Immature natural killer cell (primary cell): ENCODE results near the gene HOXA7. TPM values are rescaled to one million over a fixed set of nuclear protein-coding genes. Genes with fewer than 3 reads are reported as not detected.

Experiments used
- DNase-seq, 3 donors: peaks; one replicate each; pipeline ENCODE4 v3.0.0; 2022; ENCODE audit warnings: mixed read lengths in 1 of 3
- H3K27ac Mint-ChIP-seq, 6 donors: one replicate each; pipeline ENCODE4 v1.8.0; 2020; ENCODE audit warnings: mixed read lengths in 6 of 6, mild to moderate bottlenecking in 5 of 6, inconsistent platforms in 4 of 6, moderate library complexity in 3 of 6
- H3K27me3 Mint-ChIP-seq, 3 donors: one replicate each; pipeline ENCODE4 v1.8.0; 2020 to 2021; ENCODE audit warnings: low read depth in 3 of 3, mild to moderate bottlenecking in 3 of 3, mixed read lengths in 3 of 3, moderate library complexity in 3 of 3, inconsistent platforms in 1 of 3
- H3K36me3 Mint-ChIP-seq, 3 donors: one replicate each; pipeline ENCODE4 v1.8.0; 2020; ENCODE audit warnings: mixed read lengths in 3 of 3, inconsistent platforms in 2 of 3, mild to moderate bottlenecking in 2 of 3
- H3K4me1 Mint-ChIP-seq, 2 donors: one replicate each; pipeline ENCODE4 v1.8.0; 2020; ENCODE audit warnings: inconsistent platforms in 2 of 2, mild to moderate bottlenecking in 2 of 2, mixed read lengths in 2 of 2, moderate library complexity in 1 of 2
- H3K4me3 Mint-ChIP-seq, 5 donors: one replicate each; pipeline ENCODE4 v1.8.0; 2020; ENCODE audit warnings: mild to moderate bottlenecking in 5 of 5, mixed read lengths in 5 of 5, inconsistent platforms in 3 of 5, moderate library complexity in 3 of 5
- H3K9me3 Mint-ChIP-seq, 6 donors: one replicate each; pipeline ENCODE4 v1.8.0; 2020; ENCODE audit warnings: mild to moderate bottlenecking in 6 of 6, mixed read lengths in 6 of 6, inconsistent platforms in 4 of 6, moderate library complexity in 3 of 6
- polyA plus RNA-seq, 3 donors: library from polyadenylated mRNA; unstranded; fragments of 300-500 nt; fragmentation: Illumina TruSeq; gene quantifications; one replicate each; pipeline ENCODE4 v1.2.3, GENCODE V29; 2021

HOXA7 gene
- polyA plus RNA-seq, 3 donors from 2014 or later = 1.0 to 4.2 TPM; not detected in 1

DNA sequence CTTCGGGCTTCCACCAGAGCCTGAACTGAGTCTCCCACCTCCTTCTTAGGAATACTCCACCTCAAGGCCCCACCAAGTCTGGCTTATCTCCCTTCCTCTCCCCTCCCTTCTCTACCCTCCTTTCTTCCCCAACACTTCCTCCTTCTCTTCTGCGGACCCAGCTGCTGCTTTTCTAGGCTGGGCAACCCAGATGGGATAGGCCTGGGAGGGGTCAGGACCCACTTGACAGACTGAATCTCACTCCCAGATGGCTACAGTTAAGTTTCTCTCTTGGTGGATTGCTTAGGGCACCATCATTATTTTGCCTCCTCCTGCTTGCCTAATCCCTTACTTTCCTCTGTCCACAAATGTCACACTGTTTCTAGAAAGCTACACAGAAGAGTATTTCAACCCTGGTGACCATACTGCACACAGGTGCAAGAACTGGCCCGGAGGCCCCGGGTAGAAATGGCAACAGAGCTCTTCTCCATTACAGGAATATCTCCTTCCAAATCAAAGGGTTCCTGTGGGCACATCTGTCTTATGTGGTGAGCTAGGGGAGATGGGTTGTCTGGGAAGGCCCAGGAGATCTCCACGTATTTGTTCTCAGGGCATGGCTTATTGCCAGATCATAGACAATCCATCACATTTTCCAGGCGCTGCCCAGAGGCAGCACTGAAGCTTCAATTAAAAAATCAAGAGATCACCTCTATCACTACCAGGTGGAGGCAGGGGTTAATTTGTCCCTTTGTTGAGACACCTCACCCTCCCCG lies 33.7 kb upstream of the HOXA7 start:
- no peak for DNase-seq
- peaks cover 52 to 62% of the 10 kb centered on the region in 2 donors for H3K4me1 Mint-ChIP-seq
- H3K27ac Mint-ChIP-seq = no peak overlapping the region
- no peaks in the 10 kb centered on the region for H3K36me3 Mint-ChIP-seq
- peaks cover 64 to 79% (median 78%) of the 10 kb centered on the region in 3 donors for H3K27me3 Mint-ChIP-seq
- peak overlapping the region in 1 of 5 donors; percentile 93 for H3K4me3 Mint-ChIP-seq
- no peaks in the 10 kb centered on the region for H3K9me3 Mint-ChIP-seq

DNA sequence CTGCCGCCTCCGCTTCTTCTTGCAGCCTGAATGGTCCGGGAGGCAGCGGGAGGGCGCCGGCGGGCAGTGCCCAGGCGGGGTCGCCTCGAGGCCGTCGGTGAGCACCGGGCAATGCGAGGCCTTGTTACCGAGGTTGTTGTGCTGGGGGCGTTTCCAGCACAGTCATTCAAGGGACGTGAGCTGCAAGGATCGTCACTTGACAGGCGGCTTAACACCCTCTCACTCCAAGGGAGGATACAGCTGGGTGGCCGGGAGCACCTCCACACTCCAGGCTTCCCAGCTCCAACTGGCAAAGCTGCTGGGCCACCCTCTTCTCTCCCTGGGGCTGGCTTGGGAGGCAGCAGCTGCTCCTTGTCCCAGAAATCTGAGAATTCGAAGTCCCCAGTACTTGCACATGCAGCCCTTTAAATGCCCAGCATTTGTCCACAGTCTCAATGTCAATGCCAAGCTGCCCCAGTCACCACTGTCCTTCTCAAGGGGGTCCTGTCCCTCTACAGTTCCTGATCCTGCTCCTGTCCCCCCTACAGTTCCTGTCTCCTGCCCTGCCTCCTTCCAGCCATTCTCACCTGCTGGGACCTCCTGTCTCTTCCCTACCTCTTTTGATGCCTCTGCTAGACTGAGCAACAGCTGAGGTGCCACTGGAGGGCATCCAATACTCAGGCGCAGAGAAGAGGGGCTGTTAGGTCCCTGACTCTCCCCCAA lies 33.0 kb upstream of the HOXA7 start:
- Mint-ChIP-seq H3K4me1 (peaks cover 58 to 69% of the 10 kb centered on the region in 2 donors), H3K4me3 (peak overlapping the region; percentile 44 to 93 (median 60)), H3K9me3 (no peaks in the 10 kb centered on the region), H3K27ac (no peak overlapping the region), H3K36me3 (no peaks in the 10 kb centered on the region), H3K27me3 (peaks cover 65 to 79% (median 78%) of the 10 kb centered on the region in 3 donors)
- no peak for DNase-seq

DNA sequence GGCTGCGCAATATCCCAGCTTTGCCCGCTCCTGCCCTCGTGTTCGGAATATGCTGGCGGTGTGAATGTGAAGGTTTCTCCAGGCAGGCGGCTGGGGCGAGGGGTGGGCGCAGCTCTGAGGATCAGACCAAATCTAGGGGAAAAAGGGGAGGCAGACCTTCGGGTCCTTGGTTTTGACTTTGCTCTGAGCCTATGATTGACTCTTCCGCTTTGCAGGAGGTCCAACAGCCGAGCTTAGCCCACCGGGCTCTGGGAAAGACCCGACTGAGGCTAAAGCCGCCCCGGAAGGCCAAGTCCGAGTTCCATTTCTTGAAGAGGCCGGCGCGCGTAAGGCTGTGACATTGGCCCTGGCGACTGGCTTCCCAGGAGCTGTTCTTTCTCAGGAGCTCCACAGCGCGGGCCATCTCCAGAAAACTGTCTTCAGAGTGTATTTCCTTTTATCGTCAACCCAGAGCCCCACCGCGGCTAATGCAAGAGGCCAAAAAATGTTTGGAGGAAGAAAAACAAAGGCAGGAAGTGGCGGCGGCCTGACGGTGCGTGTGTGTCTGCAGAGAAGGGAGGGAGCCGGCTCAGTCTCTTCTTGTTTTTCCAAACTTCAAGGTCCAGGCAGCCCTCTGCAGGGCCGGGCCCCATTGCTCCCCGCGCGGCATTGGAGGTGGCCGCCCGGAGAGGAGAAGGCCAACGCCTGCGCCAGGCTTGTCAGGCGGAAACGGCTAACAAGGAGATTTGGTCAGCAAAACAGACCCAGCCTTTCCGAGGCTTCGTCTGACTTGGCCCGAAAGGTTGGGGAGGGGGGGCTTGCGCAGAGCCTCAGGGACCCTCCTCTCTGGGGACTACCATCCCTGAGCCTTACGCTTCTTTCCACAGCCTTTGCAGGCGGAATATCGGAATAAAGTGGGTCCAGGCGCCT lies 32.2 kb upstream of the HOXA7 start:
- H3K4me3 Mint-ChIP-seq = peak overlapping the region; percentile 72 to 93 (median 85)
- DNase-seq = no peak
- peaks cover 64 to 72% of the 10 kb centered on the region in 2 donors for H3K4me1 Mint-ChIP-seq
- H3K27ac Mint-ChIP-seq = peak overlapping the region in 1 of 6 donors; percentile 57
- H3K36me3 Mint-ChIP-seq = no peaks in the 10 kb centered on the region
- H3K27me3 Mint-ChIP-seq = peaks cover 67 to 79% (median 79%) of the 10 kb centered on the region in 3 donors
- no peaks in the 10 kb centered on the region for H3K9me3 Mint-ChIP-seq

DNA sequence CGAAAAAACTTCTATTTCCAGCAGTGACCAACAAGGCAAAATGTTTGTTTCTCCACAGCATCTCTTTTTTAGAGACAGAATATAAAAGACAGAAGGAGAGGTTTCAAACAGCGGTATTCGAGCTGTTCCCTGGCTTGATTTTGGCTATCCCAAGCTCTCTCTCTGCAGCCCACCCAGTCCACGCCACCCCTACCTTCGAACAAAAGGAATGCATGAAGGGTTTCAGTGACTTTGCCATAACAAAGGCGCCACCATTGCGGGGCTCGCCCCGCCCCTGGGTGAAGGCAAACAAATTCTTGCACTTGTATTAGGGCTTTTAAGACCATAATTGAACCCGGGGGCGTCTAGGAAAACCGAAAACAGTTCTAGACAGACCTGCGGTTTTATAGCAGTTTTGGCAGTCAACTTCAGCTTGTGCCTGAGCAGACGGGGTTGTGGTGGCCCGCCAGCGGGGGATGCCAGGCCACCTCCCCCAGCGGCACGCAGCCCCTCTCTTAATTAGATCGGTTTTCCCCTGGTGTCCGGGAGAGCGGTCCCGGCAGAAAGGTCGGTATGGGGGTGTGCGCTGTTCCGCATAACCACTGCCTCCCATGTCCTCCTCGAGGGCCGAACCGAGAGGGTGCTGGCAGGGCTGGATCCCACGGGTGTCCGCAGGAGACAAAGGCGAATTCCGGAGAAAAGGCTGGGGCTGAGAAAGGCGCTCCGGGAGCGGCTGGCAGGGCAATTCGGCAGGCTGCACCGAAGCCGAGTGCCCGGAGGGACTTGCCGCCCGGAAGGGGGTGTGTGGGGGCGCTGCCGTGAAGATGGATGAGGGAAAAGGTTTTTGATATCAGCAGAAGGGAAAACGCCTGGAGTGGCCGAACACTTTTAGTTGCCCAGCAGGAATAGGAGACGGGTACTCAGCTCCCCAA lies 31.3 kb upstream of the HOXA7 start:
- Mint-ChIP-seq H3K9me3 (no peaks in the 10 kb centered on the region), H3K4me1 (peaks cover 59 to 65% of the 10 kb centered on the region in 2 donors), H3K27me3 (peaks cover 67 to 85% (median 78%) of the 10 kb centered on the region in 3 donors), H3K36me3 (no peaks in the 10 kb centered on the region), H3K4me3 (peak overlapping the region; percentile 72 to 93 (median 85)), H3K27ac (no peak overlapping the region)
- DNase-seq = no peak

DNA sequence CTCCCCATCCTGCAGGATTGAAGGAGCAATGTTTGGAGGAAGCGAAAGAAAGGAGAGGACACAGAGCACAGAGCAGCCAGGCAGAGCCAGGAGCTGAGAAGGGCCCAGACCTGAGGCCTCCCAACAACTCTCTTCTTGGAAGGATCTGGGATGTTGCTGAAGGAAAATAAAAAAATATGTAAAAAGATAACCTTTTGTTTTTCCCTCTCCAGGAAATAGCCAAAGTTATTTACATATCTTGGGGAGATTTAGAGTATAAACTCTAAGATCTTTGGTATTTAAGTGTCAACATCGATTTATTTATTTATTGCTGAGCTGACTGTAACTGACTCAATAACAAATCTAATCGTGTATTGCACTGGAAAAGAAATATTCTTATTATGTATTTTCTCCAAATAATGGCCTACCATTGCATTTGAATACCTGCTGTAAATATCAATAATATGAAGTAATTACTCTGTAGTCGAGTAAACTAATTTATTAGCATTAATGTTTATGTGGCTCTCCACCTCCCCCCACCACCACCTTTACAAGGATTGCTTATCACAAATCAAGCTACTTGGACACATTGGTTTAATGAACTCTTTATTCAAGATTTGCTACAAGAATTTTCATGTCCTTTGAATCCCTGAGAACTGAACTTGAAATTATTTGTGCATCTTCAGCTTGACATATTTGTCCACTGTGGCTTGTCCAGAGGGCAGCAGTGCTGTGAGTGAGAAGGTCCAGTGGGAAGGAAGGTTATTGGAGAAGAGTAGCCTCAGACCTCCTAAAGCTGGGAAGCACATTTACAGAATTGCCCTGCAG lies 30.4 kb upstream of the HOXA7 start:
- no peaks in the 10 kb centered on the region for H3K9me3 Mint-ChIP-seq
- H3K27me3 Mint-ChIP-seq = peaks cover 66 to 86% (median 75%) of the 10 kb centered on the region in 3 donors
- H3K4me3 Mint-ChIP-seq = peak overlapping the region; percentile 12 to 93 (median 72)
- H3K36me3 Mint-ChIP-seq = no peaks in the 10 kb centered on the region
- peaks cover 54 to 62% of the 10 kb centered on the region in 2 donors for H3K4me1 Mint-ChIP-seq
- DNase-seq = no peak
- H3K27ac Mint-ChIP-seq = no peak overlapping the region

DNA sequence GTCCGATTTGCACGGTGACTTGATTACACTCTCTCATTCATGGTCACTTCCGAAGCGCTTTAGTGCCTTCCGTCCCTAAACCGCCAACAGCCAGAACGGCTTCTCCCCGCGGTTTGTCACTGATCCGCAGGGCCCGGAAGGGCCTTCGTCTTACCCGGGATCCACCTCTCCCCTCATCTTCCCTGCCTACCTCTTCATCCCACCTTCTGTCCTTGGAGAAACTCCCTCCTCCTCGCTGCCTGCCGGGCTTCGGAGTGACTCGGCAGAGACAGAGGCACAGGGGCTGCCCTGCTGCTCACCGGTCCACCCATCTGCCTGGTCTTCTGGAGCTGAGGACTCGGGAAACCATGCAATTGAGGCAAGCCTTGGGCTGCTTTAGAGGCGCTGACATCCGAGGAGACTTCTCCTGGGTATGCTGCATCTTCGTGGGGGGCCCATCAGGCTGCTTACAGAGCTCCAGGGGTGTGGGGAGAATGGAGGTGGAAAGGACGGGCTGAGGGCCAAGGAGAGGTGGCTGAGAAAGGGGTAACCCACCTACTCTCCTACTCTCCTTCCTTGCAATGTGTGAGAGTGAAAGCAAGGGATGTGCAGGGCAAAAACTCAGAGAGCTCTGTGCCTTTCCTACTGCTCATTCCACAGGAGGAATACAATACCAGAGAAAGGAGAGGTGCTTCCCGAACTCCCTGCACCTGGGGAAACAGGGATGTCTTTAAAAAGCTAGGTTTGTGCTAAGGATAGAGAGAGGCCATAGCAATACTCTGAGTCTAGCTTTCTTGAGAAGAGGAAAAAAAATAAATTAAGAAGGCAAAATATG lies 29.6 kb upstream of the HOXA7 start:
- Mint-ChIP-seq H3K36me3 (no peaks in the 10 kb centered on the region), H3K4me1 (peaks cover 50 to 62% of the 10 kb centered on the region in 2 donors), H3K4me3 (peak overlapping the region; percentile 81 to 96 (median 86)), H3K9me3 (no peaks in the 10 kb centered on the region), H3K27me3 (peaks cover 61 to 82% (median 74%) of the 10 kb centered on the region in 3 donors), H3K27ac (peak overlapping the region in 2 of 6 donors; percentile 11 to 65)
- no peak for DNase-seq

DNA sequence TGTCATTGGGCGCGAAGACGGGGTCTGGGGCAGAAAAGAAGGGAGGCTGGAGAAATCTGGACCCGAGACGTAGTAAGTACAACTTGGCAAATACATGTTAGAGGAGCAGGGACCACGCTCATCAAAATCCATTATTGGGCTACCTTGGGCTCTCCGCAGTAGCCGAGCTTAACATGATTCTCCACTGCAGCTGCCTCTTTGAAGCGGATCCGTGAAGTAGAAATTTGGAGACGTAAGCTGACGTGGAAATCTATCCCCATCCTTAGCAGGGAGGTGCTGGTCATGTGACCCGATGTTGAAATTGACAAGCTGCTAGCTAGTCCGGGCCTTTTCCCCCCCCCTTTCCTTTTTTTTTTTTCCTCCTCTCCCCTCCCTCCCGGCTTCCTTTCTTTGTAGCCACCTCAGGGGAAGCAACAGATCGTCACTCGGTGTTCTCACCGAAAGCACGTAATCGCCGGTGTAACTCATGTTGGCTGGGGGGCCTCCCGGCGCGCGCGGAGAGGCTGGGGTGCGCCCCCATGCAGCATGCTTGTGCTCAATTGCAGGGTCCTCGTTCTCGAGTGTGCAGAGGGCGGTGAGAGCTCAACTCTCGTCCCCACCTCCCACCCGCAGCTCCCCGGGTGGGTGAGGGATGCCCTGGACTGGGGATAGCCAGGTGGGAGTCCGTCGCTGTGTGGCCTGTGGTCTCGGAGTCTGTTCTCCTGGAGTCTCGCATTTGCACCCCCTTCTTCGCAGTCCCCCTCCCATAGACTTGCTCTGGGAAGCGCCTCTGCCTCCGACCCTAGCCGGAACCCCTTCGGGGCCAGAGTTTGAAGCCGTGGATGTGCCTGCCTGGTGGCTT lies 28.8 kb upstream of the HOXA7 start, which contains the start of gene HOXA11:
HOXA11 (minus strand) TSS at position 220 of the 841 bp plus-strand sequence; CDS start at position 132, 88 bp downstream.
- peaks cover 52 to 62% of the 10 kb centered on the region in 2 donors for H3K4me1 Mint-ChIP-seq
- H3K9me3 Mint-ChIP-seq = no peaks in the 10 kb centered on the region
- peak within 1 kb of the TSS in 4 of 6 donors; percentile 15 to 65 (median 43) for H3K27ac Mint-ChIP-seq
- peaks cover 57 to 77% (median 68%) of the 10 kb centered on the region in 3 donors for H3K27me3 Mint-ChIP-seq
- no peak for DNase-seq
- no peaks in the 10 kb centered on the region for H3K36me3 Mint-ChIP-seq
- H3K4me3 Mint-ChIP-seq = peak within 1 kb of the TSS; percentile 81 to 96 (median 86)

DNA sequence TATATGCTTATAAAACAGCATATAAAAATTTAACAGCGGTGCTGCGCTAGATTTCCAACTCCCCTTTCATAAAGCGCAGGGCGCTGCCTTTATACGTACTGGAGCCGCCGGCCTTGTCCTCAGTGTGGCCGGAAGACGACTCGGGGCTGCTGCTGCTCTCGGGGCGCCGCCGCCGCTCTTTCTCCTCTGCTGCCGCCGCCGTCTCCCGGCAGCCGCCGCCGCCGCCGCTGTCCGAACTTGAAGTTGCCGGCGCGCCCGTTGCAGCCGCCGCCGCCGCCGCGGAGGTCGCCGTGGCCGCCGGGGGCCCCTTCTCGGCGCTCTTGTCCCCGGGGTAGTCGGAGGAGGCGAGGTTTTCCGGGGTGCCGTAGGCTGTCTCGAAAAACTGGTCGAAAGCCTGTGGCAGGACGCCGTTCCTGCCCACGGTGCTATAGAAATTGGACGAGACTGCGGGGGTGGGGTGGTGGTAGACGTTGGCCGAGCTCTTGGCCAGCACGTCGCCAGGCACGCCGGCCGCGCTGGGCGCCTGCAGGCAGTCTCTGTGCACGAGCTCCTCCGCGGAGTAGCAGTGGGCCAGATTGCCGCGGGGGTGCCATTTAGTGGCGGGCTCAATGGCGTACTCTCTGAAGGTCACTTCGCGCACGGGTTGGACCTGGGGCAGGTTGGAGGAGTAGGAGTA lies 28.0 kb upstream of the HOXA7 start:
- Mint-ChIP-seq H3K27me3 (peaks cover 57 to 75% (median 71%) of the 10 kb centered on the region in 3 donors), H3K4me1 (peaks cover 55 to 61% of the 10 kb centered on the region in 2 donors), H3K27ac (peak overlapping the region in 3 of 6 donors; percentile 15 to 65 (median 40)), H3K36me3 (peaks cover 0 to 5% (median 0%) of the 10 kb centered on the region in 3 donors), H3K4me3 (peak overlapping the region; percentile 81 to 96 (median 86)), H3K9me3 (peaks cover 0 to 1% (median 0%) of the 10 kb centered on the region in 6 donors)
- peak in 2 of 3 donors; percentile 45 to 55 for DNase-seq

DNA sequence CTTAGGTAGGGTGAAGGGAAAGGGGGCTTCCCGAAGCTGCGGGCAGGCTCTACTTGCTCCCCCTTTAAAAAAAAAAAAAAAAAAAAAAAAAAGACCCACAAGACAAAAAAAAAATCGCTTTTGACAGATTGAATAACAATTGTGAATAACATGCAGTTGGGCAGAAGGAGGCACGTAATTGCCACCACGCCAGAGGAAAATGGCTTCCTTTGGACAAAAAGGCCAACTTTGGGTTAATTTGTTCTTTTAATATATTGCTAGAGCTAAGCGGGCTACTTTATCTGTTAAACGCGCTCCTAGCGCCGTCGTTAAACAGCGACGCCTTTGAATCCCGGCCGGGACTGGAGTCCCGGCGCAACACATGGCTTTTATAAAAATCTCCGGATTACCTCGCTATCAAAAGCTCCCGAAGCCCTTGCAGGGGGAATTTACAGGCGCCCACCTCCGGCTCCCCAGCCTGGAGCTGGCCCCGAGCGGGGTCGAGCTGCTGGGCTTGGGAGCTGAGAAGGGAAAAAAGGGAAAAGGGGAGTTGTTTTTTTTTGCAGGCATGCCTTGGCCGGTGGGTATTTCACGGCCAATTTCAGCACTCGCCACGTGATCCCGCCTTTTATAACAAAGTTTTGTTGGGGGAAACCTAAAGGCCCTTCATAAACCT lies 27.3 kb upstream of the HOXA7 start:
- peaks cover 52 to 58% of the 10 kb centered on the region in 2 donors for H3K4me1 Mint-ChIP-seq

More for the DNA sequence above, 27.3 kb upstream of the HOXA7 start:
- H3K27me3 Mint-ChIP-seq = peaks cover 53 to 75% (median 73%) of the 10 kb centered on the region in 3 donors
- peak overlapping the region in 2 of 6 donors; percentile 46 to 49 for H3K27ac Mint-ChIP-seq
- H3K36me3 Mint-ChIP-seq = peaks cover 0 to 8% (median 0%) of the 10 kb centered on the region in 3 donors
- H3K4me3 Mint-ChIP-seq = peak overlapping the region; percentile 75 to 90 (median 82)
- peaks cover 0 to 1% (median 0%) of the 10 kb centered on the region in 6 donors for H3K9me3 Mint-ChIP-seq
- no peak for DNase-seq
